ENCODE results near the gene TTYH1.
"Not testable (repeated sequence)": the region's sequence is repeated elsewhere in the genome, so short reads cannot be mapped to it uniquely, and the experiment has no call there.

DNA sequence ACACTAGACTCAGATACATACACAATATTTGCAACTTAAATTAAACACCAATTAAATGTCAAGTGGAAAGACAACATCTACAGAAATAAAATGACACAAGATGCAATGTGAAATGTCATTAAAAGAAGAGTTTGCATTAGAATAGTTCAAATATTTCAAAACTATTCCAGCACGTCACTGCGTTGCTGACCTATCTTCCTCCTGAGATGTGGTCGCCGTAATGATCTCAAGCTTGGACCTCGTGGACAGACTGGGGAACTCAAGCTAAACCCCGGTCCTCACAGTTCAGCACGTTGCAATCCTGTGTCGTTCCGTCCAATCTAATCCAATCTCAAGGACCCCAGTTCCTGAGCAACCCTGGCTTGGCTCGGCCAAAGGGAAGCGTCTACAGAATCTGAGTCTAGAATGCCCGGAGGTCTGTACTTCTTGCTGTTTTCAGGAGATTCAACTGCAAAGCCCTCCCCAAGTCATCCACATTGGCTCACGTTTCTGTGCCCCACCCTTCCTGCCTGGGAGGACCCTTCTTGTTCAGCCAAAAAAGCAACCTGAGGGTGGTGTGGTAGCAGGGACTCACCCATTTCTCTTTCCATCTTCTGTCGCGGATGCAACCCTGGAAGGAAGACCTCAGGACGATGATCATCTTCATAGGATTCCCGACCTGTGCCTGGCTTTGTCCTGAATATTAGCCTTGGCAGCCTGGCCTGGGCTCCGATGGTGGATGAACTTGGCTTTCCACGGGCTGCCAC, 45.4 kb upstream of the TTYH1 start:
- TF ChIP-seq, protein P1, sequence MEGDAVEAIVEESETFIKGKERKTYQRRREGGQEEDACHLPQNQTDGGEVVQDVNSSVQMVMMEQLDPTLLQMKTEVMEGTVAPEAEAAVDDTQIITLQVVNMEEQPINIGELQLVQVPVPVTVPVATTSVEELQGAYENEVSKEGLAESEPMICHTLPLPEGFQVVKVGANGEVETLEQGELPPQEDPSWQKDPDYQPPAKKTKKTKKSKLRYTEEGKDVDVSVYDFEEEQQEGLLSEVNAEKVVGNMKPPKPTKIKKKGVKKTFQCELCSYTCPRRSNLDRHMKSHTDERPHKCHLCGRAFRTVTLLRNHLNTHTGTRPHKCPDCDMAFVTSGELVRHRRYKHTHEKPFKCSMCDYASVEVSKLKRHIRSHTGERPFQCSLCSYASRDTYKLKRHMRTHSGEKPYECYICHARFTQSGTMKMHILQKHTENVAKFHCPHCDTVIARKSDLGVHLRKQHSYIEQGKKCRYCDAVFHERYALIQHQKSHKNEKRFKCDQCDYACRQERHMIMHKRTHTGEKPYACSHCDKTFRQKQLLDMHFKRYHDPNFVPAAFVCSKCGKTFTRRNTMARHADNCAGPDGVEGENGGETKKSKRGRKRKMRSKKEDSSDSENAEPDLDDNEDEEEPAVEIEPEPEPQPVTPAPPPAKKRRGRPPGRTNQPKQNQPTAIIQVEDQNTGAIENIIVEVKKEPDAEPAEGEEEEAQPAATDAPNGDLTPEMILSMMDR (IDR thresholded peaks at IDR 0.05) = not testable (repeated sequence)
- not testable (repeated sequence) for TF ChIP-seq POLR2A (IDR thresholded peaks at IDR 0.05)
